Uterus (tissue), 4 donors: Measurements from ENCODE around the gene UGT1A8. TPM values are rescaled to one million over a fixed set of nuclear protein-coding genes. Genes with fewer than 3 reads are reported as not detected.

Source experiments
- DNase-seq, 2 donors: peaks; one replicate each; pipeline ENCODE4 v3.0.0-alpha.2; 2019 to 2020
- H3K27ac ChIP-seq, 2 donors: fragments of 200-600 bp; sonication (generic); 1 replicate in 1 of 2; 2 replicates in 1 of 2; pipeline ENCODE4 v1.5.1; 2016 to 2018
- H3K27me3 ChIP-seq, 2 donors: fragments of 200-600 bp; sonication (generic); one replicate each; pipeline ENCODE4 v1.5.1; 2018 to 2019; ENCODE audit warnings: control low read depth in 1 of 2
- H3K36me3 ChIP-seq, 2 donors: fragments of 200-600 bp; sonication (generic); one replicate each; pipeline ENCODE4 v1.5.1; 2019; ENCODE audit warnings: control low read depth in 1 of 2
- H3K4me1 ChIP-seq, 2 donors: fragments of 200-600 bp; sonication (generic); one replicate each; pipeline ENCODE4 v1.5.1; 2018 to 2019; ENCODE audit warnings: control low read depth in 1 of 2
- H3K4me3 ChIP-seq, 2 donors: fragments of 200-600 bp; sonication (generic); 1 replicate in 1 of 2; 2 replicates in 1 of 2; pipeline ENCODE4 v1.5.1; 2018 to 2019; ENCODE audit warnings: mild to moderate bottlenecking in 1 of 2
- H3K9me3 ChIP-seq, 2 donors: fragments of 200-600 bp; sonication (generic); one replicate each; pipeline ENCODE4 v1.5.1; 2019; ENCODE audit warnings: control low read depth in 1 of 2
- POLR2A ChIP-seq, 2 donors: fragments of 450-650 bp; IDR thresholded peaks; one replicate each; pipeline ENCODE4 v1.6.1; 2016; ENCODE audit warnings: antibody characterized with exemption in 2 of 2, mild to moderate bottlenecking in 1 of 2, moderate library complexity in 1 of 2
- intact Hi-C: fragments of 100-400 bp; cut with DNase I; formaldehyde crosslinking; loops from one replicate; pipeline ENCODE4 v1.15.1; 2023; ENCODE audit warnings: low total_unique reads
- total RNA-seq, 4 donors: library from RNA; depleted of rRNA in 3 of 4; stranded (reverse); fragments of >200 nt in 3 of 4; gene quantifications; one replicate each; pipeline versions ENCODE4 v1.1.0 to v1.2.4, GENCODE V29; 2014 to 2023
- TF ChIP-seq, protein P1 (sequence below), 4 experiments: fragments of 200-600 bp in 2 of 4; fragments of 450-650 bp in 2 of 4; sonication (generic) in 2 of 4; IDR thresholded peaks; one replicate each; pipeline ENCODE4 v1.5.1; 2016 to 2019; ENCODE audit warnings: antibody characterized with exemption in 4 of 4, mild to moderate bottlenecking in 2 of 4, moderate library complexity in 1 of 4
- donor health status: DM: yes; HTN: yes; CAD: no.

The UGT1A8 gene
- total RNA-seq, 4 donors from 2014 or later: not detected

GRCh38 chr2:233688341-233688740 is 70.9 kb downstream of the UGT1A8 start:
- Histone ChIP-seq H3K36me3 (no peaks in the 10 kb centered on the region), H3K4me3 (no peak overlapping the region), H3K27ac (no peak overlapping the region), H3K9me3 (no peaks in the 10 kb centered on the region), H3K4me1 (no peaks in the 10 kb centered on the region), H3K27me3 (no peaks in the 10 kb centered on the region)
- intact Hi-C loops: no loop called here
- no peak for DNase-seq
- TF ChIP-seq, protein P1, sequence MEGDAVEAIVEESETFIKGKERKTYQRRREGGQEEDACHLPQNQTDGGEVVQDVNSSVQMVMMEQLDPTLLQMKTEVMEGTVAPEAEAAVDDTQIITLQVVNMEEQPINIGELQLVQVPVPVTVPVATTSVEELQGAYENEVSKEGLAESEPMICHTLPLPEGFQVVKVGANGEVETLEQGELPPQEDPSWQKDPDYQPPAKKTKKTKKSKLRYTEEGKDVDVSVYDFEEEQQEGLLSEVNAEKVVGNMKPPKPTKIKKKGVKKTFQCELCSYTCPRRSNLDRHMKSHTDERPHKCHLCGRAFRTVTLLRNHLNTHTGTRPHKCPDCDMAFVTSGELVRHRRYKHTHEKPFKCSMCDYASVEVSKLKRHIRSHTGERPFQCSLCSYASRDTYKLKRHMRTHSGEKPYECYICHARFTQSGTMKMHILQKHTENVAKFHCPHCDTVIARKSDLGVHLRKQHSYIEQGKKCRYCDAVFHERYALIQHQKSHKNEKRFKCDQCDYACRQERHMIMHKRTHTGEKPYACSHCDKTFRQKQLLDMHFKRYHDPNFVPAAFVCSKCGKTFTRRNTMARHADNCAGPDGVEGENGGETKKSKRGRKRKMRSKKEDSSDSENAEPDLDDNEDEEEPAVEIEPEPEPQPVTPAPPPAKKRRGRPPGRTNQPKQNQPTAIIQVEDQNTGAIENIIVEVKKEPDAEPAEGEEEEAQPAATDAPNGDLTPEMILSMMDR (IDR thresholded peaks at IDR 0.05): no peak
- TF ChIP-seq POLR2A (IDR thresholded peaks at IDR 0.05): no peak

GRCh38 chr2:233689031-233689430 is 71.6 kb downstream of the UGT1A8 start:
- intact Hi-C loops: no loop called here
- Histone ChIP-seq H3K4me3 (no peak overlapping the region), H3K9me3 (no peaks in the 10 kb centered on the region), H3K36me3 (no peaks in the 10 kb centered on the region), H3K4me1 (no peaks in the 10 kb centered on the region), H3K27me3 (no peaks in the 10 kb centered on the region), H3K27ac (no peak overlapping the region)
- TF ChIP-seq, protein P1 (IDR thresholded peaks at IDR 0.05): no peak
- no peak for TF ChIP-seq POLR2A (IDR thresholded peaks at IDR 0.05)
- DNase-seq: no peak

- Histone ChIP-seq H3K27me3 (no peaks in the 10 kb centered on the region), H3K4me3 (no peak overlapping the region), H3K36me3 (no peaks in the 10 kb centered on the region), H3K9me3 (no peaks in the 10 kb centered on the region), H3K4me1 (no peaks in the 10 kb centered on the region), H3K27ac (no peak overlapping the region)
- intact Hi-C loops: no loop called here
- no peak for DNase-seq
- TF ChIP-seq, protein P1 (IDR thresholded peaks at IDR 0.05): no peak
- no peak for TF ChIP-seq POLR2A (IDR thresholded peaks at IDR 0.05)
Observed at GRCh38 chr2:233689501-233689900, 72.1 kb downstream of the UGT1A8 start.

- DNase-seq: no peak
- no peak overlapping the region for H3K27ac ChIP-seq
- no peak overlapping the region for H3K4me3 ChIP-seq
- H3K9me3 ChIP-seq: no peaks in the 10 kb centered on the region
- H3K27me3 ChIP-seq: no peaks in the 10 kb centered on the region
- H3K4me1 ChIP-seq: no peaks in the 10 kb centered on the region
- TF ChIP-seq, protein P1 (IDR thresholded peaks at IDR 0.05): no peak
- no peak for TF ChIP-seq POLR2A (IDR thresholded peaks at IDR 0.05)
- intact Hi-C loops: no loop called here
- H3K36me3 ChIP-seq: no peaks in the 10 kb centered on the region
Observed at GRCh38 chr2:233690444-233690843, 73.0 kb downstream of the UGT1A8 start.

- no peaks in the 10 kb centered on the region for H3K9me3 ChIP-seq
- H3K4me1 ChIP-seq: no peaks in the 10 kb centered on the region
- no peaks in the 10 kb centered on the region for H3K27me3 ChIP-seq
- H3K27ac ChIP-seq: no peak overlapping the region
- DNase-seq: no peak
- H3K36me3 ChIP-seq: no peaks in the 10 kb centered on the region
- intact Hi-C loops: no loop called here
- no peak overlapping the region for H3K4me3 ChIP-seq
- TF ChIP-seq, protein P1 (IDR thresholded peaks at IDR 0.05): no peak
- TF ChIP-seq POLR2A (IDR thresholded peaks at IDR 0.05): no peak
Observed at GRCh38 chr2:233691443-233692433, 74.3 kb downstream of the UGT1A8 start.
